Measurements from ENCODE around the gene ERCC1. TPM values are rescaled to one million over a fixed set of nuclear protein-coding genes. Genes with fewer than 3 reads are reported as not detected.

The ERCC1 gene
- total RNA-seq, 1 donor from 2014 or later = 67.1 TPM

GRCh38 chr19:45368127-45368526 is 55.6 kb downstream of the ERCC1 start:
- H3K27me3 ChIP-seq (ENCODE audit: control insufficient read depth, insufficient read depth, low read length) = no peaks in the 10 kb centered on the region
- no peak for TF ChIP-seq CTCF (IDR thresholded peaks at IDR 0.05; ENCODE audit: insufficient read depth, low read length, poor library complexity, severe bottlenecking)
- H3K4me3 ChIP-seq (ENCODE audit: low read depth, low read length) = no peak overlapping the region
- H3K36me3 ChIP-seq (ENCODE audit: control insufficient read depth, insufficient read depth, low read length) = peaks cover 1% of the 10 kb centered on the region
- DNase-seq (ENCODE audit: low read depth) = no peak

GRCh38 chr19:45364696-45365095 is 59.0 kb downstream of the ERCC1 start:
- DNase-seq (ENCODE audit: low read depth) = no peak
- no peaks in the 10 kb centered on the region for H3K27me3 ChIP-seq (ENCODE audit: control insufficient read depth, insufficient read depth, low read length)
- H3K4me3 ChIP-seq (ENCODE audit: low read depth, low read length) = no peak overlapping the region
- H3K36me3 ChIP-seq (ENCODE audit: control insufficient read depth, insufficient read depth, low read length) = peaks cover 1% of the 10 kb centered on the region
- no peak for TF ChIP-seq CTCF (IDR thresholded peaks at IDR 0.05; ENCODE audit: insufficient read depth, low read length, poor library complexity, severe bottlenecking)

GRCh38 chr19:45363861-45364459 is 59.8 kb downstream of the ERCC1 start:
- H3K36me3 ChIP-seq (ENCODE audit: control insufficient read depth, insufficient read depth, low read length) = peaks cover 1% of the 10 kb centered on the region
- no peak for TF ChIP-seq CTCF (IDR thresholded peaks at IDR 0.05; ENCODE audit: insufficient read depth, low read length, poor library complexity, severe bottlenecking)

GRCh38 chr19:45362291-45362690 is 61.4 kb downstream of the ERCC1 start:
- H3K27me3 ChIP-seq (ENCODE audit: control insufficient read depth, insufficient read depth, low read length) = no peaks in the 10 kb centered on the region
- no peak for TF ChIP-seq CTCF (IDR thresholded peaks at IDR 0.05; ENCODE audit: insufficient read depth, low read length, poor library complexity, severe bottlenecking)
- H3K4me3 ChIP-seq (ENCODE audit: low read depth, low read length) = no peak overlapping the region
- no peak for DNase-seq (ENCODE audit: low read depth)
- H3K36me3 ChIP-seq (ENCODE audit: control insufficient read depth, insufficient read depth, low read length) = peaks cover 1% of the 10 kb centered on the region

More at GRCh38 chr19:45363861-45364459, 59.8 kb downstream of the ERCC1 start:
- no peak for DNase-seq (ENCODE audit: low read depth)
- H3K4me3 ChIP-seq (ENCODE audit: low read depth, low read length) = no peak overlapping the region
- no peaks in the 10 kb centered on the region for H3K27me3 ChIP-seq (ENCODE audit: control insufficient read depth, insufficient read depth, low read length)

GRCh38 chr19:45361608-45362007 is 62.1 kb downstream of the ERCC1 start:
- no peak for TF ChIP-seq CTCF (IDR thresholded peaks at IDR 0.05; ENCODE audit: insufficient read depth, low read length, poor library complexity, severe bottlenecking)
- DNase-seq (ENCODE audit: low read depth) = no peak
- peaks cover 2% of the 10 kb centered on the region for H3K36me3 ChIP-seq (ENCODE audit: control insufficient read depth, insufficient read depth, low read length)

GRCh38 chr19:45358213-45358792 is 65.4 kb downstream of the ERCC1 start:
- DNase-seq (ENCODE audit: low read depth) = no peak
- Histone ChIP-seq H3K27me3 (ENCODE audit: control insufficient read depth, insufficient read depth, low read length) (no peaks in the 10 kb centered on the region), H3K36me3 (ENCODE audit: control insufficient read depth, insufficient read depth, low read length) (peaks cover 1% of the 10 kb centered on the region), H3K4me3 (ENCODE audit: low read depth, low read length) (no peak overlapping the region)
- no peak for TF ChIP-seq CTCF (IDR thresholded peaks at IDR 0.05; ENCODE audit: insufficient read depth, low read length, poor library complexity, severe bottlenecking)

More at GRCh38 chr19:45361608-45362007, 62.1 kb downstream of the ERCC1 start:
- Histone ChIP-seq H3K4me3 (ENCODE audit: low read depth, low read length) (no peak overlapping the region), H3K27me3 (ENCODE audit: control insufficient read depth, insufficient read depth, low read length) (no peaks in the 10 kb centered on the region)

All from kidney epithelial cell (primary cell).